HPDE6-E6E7 (cell line): ENCODE data around the gene SLC9A7.
"Not testable (repeated sequence)": the region's sequence is repeated elsewhere in the genome, so short reads cannot be mapped to it uniquely, and the experiment has no call there.

Experiments used
- DNase-seq: peaks from one replicate; pipeline ENCODE4 v3.0.0; 2011; ENCODE audit warnings: missing footprints; ENCODE audit errors: extremely low spot score

Gene SLC9A7

DNA sequence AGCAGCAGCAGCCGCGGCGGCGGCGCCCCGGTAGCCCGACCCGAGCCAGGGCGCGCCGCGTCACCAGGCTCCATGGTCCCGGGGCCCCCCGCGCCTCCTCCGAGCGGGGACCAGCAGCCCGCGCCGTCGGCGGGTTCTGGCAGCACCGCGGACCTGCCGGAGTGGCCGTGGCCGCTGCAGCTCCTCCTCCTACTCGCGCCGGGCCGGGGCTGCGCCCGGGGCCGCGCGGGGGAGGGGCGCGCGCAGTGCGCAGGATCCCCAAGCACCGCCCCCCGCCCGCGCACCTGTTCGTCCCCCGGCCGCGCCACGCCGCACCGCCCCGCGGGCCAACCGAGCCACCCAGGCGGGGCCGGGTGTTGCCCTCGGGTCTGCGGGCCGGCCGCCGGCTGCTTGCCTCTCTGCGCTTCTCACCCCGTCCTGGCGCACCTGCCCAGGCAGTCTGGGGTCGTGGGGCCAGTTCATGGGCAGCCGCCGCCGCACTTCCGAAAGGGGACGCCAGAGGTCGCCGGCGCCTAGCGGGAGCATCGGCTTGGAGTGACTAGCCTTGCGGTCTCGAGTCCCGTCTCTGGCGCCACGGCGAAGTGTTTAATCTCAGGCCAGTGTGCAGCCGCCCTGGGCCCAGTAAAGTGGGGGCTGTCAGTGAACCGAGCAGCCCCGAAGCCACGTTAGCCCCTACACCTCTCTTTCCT is at the start of gene SLC9A7:
Gene SLC9A7 (minus strand): TSS at position 163 of the 689 bp plus-strand sequence. CDS start 89 bp downstream, at position 74.
- DNase-seq: no peak

GRCh38 chrX:46805270-46805669 is 46.4 kb upstream of the SLC9A7 start:
- DNase-seq: no peak

DNA sequence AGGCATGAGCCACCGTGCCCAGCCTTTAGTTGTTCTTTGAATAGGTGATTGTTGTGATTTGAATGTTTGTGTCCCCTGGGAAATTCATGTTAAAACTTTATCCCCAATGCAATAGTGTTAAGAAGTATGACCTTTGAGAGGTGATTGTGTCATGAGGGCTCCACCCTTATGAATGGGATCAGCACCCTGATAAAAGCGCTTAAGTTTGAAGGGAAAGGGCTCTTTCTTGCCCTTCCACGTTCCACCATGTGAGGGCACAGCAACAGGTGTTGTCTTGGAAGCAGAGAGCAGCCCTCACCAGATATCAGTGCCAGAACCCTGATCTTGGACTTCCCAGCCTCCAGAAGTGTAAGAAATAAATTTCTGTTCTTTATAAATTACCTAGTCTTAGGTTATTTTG is 44.2 kb upstream of the SLC9A7 start:
- no peak for DNase-seq

DNA sequence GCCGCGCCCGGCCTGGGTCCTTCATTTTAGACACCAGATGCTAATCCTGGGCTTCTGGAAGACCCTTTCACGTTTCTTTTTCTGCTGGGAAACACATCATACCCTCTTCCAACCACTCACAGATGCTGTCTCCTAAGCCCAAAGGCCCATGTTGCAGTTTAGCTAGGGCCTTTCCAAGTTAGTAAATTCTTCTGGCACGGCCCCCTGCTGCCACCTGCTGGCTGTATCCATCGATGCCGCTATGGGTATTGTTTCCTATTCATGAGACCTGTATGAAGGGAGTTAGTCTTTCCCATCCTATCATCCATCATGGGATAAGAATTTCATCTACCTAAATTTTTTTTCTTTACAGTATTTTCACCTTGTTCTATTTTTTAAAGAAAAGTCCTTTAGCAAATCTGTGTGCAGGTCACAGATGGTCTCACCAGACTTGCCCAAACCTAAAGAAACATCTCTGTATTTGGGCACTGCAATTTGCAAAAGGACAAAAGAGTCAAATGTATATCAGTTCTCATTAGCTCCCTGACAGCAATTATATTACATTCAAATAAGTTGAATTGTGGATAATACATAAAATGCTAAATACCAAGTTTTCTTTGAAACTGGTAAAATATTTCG is 37.8 kb upstream of the SLC9A7 start:
- DNase-seq: no peak

GRCh38 chrX:46793386-46794143 is 34.6 kb upstream of the SLC9A7 start:
- no peak for DNase-seq

DNA sequence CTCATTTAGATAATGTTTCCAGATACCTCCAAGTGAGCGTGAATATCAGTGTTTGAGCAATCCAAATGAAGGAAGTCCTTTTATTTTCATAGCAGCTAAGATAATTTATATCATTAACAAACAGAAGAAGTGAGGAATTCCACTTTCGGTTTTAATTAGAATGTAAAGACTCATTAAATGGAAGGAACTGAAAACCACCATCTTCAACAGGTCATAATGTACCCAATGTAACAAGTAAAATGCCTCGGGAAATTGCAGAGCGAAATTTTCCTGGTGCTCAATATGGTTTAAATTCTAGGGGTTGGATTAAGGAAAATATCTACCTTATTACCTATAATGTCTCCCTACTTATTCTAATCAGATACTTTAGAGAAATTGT is 33.9 kb upstream of the SLC9A7 start:
- DNase-seq: no peak

DNA sequence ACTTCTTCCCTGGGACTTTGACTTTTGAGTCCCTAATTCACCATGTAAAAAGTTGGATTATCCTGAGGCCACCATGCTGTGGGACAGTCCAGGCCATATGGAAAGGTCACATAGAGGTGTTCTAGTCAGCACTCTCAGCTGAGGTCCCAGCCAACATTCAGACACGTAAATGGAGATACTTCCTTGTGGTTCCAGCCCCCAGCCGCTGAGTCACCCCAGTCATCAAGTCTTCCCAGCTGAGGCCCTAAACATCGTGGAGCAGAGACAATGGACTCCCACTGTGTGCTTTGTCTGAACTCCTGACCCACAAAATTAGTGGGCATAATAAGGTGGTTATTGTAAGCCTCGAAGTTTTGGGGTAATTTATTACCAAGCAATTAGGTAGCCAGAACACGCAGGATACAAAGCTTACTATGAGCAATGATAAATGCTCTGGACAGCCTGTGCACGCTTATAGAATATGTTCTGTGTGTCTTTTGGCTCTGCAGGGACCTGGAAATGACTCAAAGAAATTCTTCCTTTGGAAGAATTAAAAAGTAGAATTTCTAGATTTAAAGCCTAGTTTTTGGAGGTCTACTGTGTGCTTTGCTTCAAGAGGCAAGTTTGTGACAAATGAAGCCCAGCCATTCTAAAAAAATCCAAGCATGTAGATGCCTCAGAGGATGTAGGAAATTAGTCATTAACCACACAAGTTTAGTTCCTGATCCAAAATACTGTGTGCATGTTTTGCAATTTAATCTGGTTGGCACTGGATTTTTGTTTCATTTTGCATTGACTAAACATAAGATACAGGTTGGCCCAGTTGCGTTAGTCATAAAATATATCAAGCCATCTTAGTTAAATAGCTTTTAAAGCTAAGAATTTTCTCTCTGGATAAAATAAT is 33.2 kb upstream of the SLC9A7 start:
- peak; percentile 64 for DNase-seq

GRCh38 chrX:46788902-46789301 is 30.0 kb upstream of the SLC9A7 start:
- no peak for DNase-seq

DNA sequence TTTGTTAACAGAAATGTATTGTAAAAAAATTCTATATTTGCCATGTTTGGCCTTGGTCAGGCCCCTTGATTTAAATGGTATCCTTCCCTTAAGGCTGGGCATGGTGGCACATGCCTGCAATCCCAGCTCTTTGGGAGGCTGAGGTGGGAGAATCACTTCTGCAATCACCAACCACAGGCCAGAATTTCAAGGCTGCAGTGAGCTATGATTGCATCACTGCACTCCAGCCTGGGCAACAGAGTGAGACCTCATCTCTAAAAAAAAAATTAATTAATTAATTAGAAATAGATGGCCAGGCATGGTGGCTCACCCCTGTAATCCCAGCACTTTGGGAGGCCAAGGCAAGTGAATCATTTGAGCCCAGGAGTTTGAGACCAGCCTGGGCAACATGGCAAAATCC is 25.5 kb upstream of the SLC9A7 start:
- DNase-seq: not testable (repeated sequence)

DNA sequence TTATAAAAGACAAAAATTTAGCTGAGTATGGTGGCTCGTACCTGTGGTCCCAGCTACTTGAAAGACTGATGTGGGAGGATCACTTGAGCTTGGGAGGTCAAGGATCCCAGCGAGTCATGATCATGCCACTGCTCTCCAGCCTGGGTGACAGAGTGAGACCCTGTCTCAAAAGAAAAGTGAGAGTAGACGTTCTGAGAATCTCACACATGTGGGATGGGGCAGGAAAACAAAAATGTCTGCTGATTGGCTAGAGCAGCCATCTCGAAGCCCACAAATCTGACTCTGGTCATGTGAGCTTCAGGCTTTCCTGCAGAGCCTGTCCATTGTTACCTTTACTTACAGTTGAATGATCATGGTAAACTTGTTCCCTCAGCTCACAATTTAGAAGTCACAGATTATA is 23.1 kb upstream of the SLC9A7 start:
- DNase-seq: no peak

DNA sequence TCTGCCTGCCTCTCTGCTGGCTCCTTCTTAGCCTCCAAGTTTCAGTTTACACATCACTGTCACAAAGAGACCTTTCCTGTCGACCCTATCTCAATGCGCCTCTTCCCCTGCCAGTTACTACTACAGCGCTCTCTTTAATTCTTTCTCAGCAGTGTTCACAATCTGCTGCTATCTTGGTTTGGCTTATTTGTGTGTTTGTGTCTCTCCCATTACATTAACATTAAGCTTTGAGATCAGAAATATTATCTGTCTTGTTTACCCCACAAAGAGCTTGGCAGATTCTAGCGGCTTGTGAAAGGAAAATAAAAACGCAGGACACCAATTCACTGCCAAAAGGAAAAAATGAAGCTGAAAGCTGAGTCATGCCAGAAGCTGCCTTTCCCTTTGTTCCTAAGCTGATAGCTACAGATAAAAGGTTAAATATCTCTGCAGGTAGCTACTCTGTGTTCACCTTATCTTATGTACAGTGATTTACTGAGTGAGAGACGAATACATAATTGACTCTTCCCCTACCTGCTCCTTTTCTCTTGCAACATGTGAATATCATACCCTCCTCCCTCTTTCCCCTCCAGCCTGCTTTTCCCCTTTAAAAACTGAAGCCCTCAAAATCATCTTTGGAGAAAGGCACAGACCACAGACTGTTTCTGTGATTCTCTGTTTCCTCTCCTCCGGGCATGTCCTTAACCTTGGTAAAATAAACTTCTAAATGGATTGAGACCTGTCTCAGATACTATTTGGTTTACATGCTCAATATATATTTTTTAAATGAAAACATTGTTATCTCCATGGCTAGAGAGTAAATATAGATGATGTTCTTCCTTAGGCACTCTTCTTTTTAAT is 19.3 kb upstream of the SLC9A7 start:
- no peak for DNase-seq

DNA sequence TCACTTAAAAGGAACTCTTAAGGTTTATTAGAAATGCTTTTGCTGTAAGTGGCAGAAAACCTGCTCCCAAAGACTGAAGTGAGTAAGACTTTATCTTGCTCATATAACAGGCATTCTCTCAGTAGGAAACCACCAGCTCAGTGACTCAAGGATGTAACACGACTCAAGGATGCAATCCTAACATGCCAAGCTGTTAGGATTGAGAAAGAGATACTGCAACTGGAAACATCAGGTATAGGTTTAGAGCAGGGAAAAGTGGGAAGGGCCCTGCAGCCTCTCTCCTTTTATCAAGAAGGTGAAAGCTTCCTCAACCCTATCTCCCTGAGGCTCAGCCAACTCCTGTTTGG is 11.9 kb upstream of the SLC9A7 start:
- no peak for DNase-seq

DNA sequence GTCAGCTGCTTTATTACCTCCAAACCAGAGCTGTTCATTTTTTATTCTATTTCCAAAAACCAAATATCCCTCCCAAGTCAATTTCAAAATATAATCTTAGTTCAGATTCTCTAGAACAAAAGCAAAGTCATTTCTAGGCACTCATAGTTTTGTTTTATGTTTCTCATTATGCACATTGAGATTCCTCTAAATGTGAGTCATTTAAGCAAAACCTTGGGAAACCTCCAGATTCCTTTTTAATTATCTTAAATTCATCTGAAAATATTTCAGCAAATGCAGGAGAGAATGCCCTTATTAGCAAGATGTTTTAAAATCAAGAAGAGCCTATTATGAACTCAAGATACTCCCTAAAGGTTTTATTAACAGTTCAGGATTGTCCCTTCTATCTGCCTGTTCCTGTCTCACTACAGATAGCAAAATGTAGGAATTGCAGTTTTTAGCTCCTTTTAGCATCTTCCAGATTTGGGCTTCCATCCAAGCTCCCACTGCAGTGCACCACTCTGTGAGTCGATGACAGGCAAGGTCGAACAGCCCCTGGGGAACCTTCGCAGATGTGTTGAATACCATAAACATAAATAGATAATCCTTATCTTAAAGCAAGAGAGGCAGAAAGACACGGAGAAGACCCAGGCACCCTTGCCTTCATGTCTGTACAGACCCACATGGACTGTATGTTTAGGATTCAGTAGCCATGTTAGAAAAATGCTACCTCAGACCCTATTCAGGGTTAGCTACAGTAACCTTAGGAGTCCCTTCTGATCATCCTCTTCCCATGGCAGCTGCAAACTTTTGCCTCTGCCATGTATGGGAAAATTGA is 11.3 kb upstream of the SLC9A7 start:
- no peak for DNase-seq

DNA sequence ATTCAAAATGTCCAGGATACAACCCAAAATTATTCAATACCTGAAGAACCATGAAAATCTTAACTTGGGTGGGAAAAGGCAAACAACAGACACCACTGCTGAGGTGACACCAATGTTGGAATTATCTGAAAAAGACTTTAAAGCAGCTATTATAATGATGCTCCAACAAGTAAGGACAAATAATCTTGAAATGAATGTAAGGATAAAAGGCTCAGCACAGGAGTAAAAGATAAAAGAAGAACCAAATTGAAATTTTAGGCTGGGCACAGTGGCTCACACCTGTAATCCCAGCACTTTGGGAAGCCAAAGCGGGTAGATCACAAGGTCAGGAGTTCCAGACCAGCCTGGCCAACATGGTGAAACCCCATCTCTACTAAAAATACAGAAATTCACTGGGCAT is 4.0 kb upstream of the SLC9A7 start:
- no peak for DNase-seq

GRCh38 chrX:46759645-46759974 is 692 bp upstream of the SLC9A7 start:
- no peak for DNase-seq

- no peak for DNase-seq
Measured at GRCh38 chrX:46758163-46758955, 559 bp downstream of the SLC9A7 start.

- DNase-seq: no peak
Measured at GRCh38 chrX:46757593-46757992, 1.3 kb downstream of the SLC9A7 start.

DNA sequence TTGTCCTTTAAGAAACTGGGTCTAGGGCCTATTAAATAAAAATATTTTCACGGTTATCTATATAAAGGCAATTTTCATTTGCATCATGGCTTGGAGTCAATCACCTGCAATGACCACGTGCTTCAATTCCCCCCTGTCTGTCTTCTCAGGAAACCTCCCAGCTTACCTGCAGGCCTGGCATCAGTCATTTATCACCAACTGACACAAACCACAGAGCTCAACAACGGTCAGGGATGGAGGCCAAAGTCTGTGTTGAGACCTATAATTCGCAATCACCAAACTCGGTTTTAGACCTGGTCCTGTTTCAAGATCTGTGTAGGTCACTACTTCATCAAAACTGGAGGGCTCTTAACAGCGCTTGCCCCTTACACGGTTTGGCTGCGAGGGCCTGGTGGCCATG is 1.9 kb downstream of the SLC9A7 start:
- no peak for DNase-seq

DNA sequence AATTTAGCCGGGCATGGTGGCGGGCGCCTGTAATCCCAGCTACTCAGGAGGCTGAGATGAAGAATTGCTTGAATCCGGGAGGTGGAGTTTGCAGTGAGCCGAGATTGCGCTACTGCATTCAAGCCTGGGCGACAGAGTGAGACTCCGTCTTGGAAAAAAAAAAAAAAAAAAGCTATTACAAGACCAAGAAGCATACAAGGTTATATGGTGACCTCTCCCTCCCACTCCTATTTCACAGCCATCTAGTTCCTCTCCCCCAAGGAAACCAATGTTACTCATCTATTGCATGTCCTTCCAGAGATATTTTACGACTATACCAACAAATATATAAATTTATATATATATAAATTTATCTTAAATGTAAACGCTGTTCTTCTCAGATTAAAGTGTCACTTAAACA is 3.2 kb downstream of the SLC9A7 start:
- no peak for DNase-seq

- no peak for DNase-seq
Measured at GRCh38 chrX:46754586-46755061, 4.3 kb downstream of the SLC9A7 start.
